H9 (cell line): ENCODE results near the gene ATP8A1. TPM values are rescaled to one million over a fixed set of nuclear protein-coding genes. Genes with fewer than 3 reads are reported as not detected.

ENCODE experiments used
- DNase-seq: peaks from one replicate; pipeline ENCODE4 v3.0.0-alpha.2; 2017
- H2AFZ ChIP-seq: one replicate; pipeline ENCODE4 v1.6.1; 2013; ENCODE audit warnings: mild to moderate bottlenecking, low read length, control low read depth, moderate library complexity
- H2AK5ac ChIP-seq: 2 replicates; pipeline ENCODE4 v1.6.1; 2013; ENCODE audit warnings: low read length, control low read depth, mixed read lengths; ENCODE audit not compliant: insufficient read length
- H2BK120ac ChIP-seq: one replicate; pipeline ENCODE4 v1.6.1; 2013; ENCODE audit warnings: low read depth, mild to moderate bottlenecking, low read length, control low read depth, inconsistent platforms; ENCODE audit not compliant: poor library complexity, severe bottlenecking
- H2BK12ac ChIP-seq: 2 replicates; pipeline ENCODE4 v1.6.1; 2013; ENCODE audit warnings: low read length, control low read depth, mixed read lengths, low read depth; ENCODE audit not compliant: insufficient read length
- H2BK15ac ChIP-seq: 2 replicates; pipeline ENCODE4 v1.6.1; 2013; ENCODE audit warnings: low read depth, low read length, control low read depth
- H2BK20ac ChIP-seq: one replicate; pipeline ENCODE4 v1.6.1; 2013; ENCODE audit warnings: low read depth, mild to moderate bottlenecking, low read length, control low read depth, inconsistent platforms; ENCODE audit not compliant: poor library complexity, severe bottlenecking
- H2BK5ac ChIP-seq: 2 replicates; pipeline ENCODE4 v1.6.1; 2013; ENCODE audit warnings: low read length, control low read depth, mixed read lengths; ENCODE audit not compliant: insufficient read length
- H3K14ac ChIP-seq: 2 replicates; pipeline ENCODE4 v1.6.1; 2013; ENCODE audit warnings: low read length, control low read depth; ENCODE audit not compliant: insufficient read depth
- H3K18ac ChIP-seq: 2 replicates; pipeline ENCODE4 v1.6.1; 2013; ENCODE audit warnings: low read depth, mild to moderate bottlenecking, mixed read lengths, low read length, control low read depth; ENCODE audit not compliant: insufficient read length
- H3K23ac ChIP-seq: 2 replicates; pipeline ENCODE4 v1.6.1; 2013; ENCODE audit warnings: low read length, control low read depth, mixed read lengths, low read depth; ENCODE audit not compliant: insufficient read length
- H3K23me2 ChIP-seq: 2 replicates; pipeline ENCODE4 v1.6.1; 2013; ENCODE audit warnings: low read depth, mild to moderate bottlenecking, mixed read lengths, low read length, control low read depth; ENCODE audit not compliant: insufficient read length, poor library complexity, severe bottlenecking
- H3K27ac ChIP-seq: 2 replicates; pipeline ENCODE4 v1.5.1; 2013; ENCODE audit warnings: low read length, control low read depth, mixed read lengths, low read depth; ENCODE audit not compliant: insufficient read length
- H3K27me3 ChIP-seq: 2 replicates; pipeline ENCODE4 v1.6.1; 2013; ENCODE audit warnings: low read length, control low read depth, inconsistent platforms; ENCODE audit not compliant: insufficient read depth
- H3K4ac ChIP-seq: 2 replicates; pipeline ENCODE4 v1.6.1; 2013; ENCODE audit warnings: low read depth, mild to moderate bottlenecking, control low read depth, inconsistent platforms, low read length, moderate library complexity
- H3K4me1 ChIP-seq: 2 replicates; pipeline ENCODE4 v1.6.1; 2013; ENCODE audit warnings: low read length, control low read depth, inconsistent platforms; ENCODE audit not compliant: insufficient read depth
- H3K4me2 ChIP-seq: 2 replicates; pipeline ENCODE4 v1.6.1; 2013; ENCODE audit warnings: low read length, control low read depth, mixed read lengths; ENCODE audit not compliant: insufficient read length, insufficient read depth
- H3K56ac ChIP-seq: 2 replicates; pipeline ENCODE4 v1.6.1; 2013; ENCODE audit warnings: low read depth, mild to moderate bottlenecking, mixed read lengths, low read length, control low read depth; ENCODE audit not compliant: insufficient read length
- H3K79me1 ChIP-seq: 2 replicates; pipeline ENCODE4 v1.6.1; 2013; ENCODE audit warnings: low read depth, mild to moderate bottlenecking, moderate library complexity, low read length, control low read depth, inconsistent platforms; ENCODE audit not compliant: insufficient read depth, poor library complexity, severe bottlenecking
- H3K79me2 ChIP-seq: 2 replicates; pipeline ENCODE4 v1.6.1; 2013; ENCODE audit warnings: low read length, control low read depth, inconsistent platforms; ENCODE audit not compliant: insufficient read depth
- H3K9ac ChIP-seq: 2 replicates; pipeline ENCODE4 v1.6.1; 2013; ENCODE audit warnings: low read length, control low read depth, mixed read lengths; ENCODE audit not compliant: insufficient read length; ENCODE audit errors: extremely low read depth
- H3K9me3 ChIP-seq: one replicate; pipeline ENCODE4 v1.6.1; 2013; ENCODE audit warnings: low read depth, low read length, inconsistent platforms; ENCODE audit not compliant: control insufficient read depth
- H3T11ph ChIP-seq: one replicate; pipeline ENCODE4 v1.6.1; 2013; ENCODE audit warnings: mild to moderate bottlenecking, low read length, control low read depth, inconsistent platforms
- H4K20me1 ChIP-seq: one replicate; pipeline ENCODE4 v1.6.1; 2013; ENCODE audit not compliant: control insufficient read depth, insufficient read length, insufficient read depth
- H4K5ac ChIP-seq: 2 replicates; pipeline ENCODE4 v1.6.1; 2013; ENCODE audit warnings: low read depth, mild to moderate bottlenecking, mixed read lengths, low read length, control low read depth; ENCODE audit not compliant: insufficient read length
- H4K8ac ChIP-seq: replicated peaks from 2 replicates; pipeline ENCODE4 v1.6.1; 2013; ENCODE audit warnings: low read length, control low read depth, mixed read lengths, low read depth; ENCODE audit not compliant: insufficient read length
- H4K91ac ChIP-seq: 2 replicates; pipeline ENCODE4 v1.6.1; 2013; ENCODE audit warnings: low read depth, mild to moderate bottlenecking, moderate library complexity, mixed read lengths, low read length, control low read depth; ENCODE audit not compliant: insufficient read length
- H3K27ac Mint-ChIP-seq, 3 experiments: 2 replicates in 2 of 3; 3 replicates in 1 of 3; pipeline ENCODE4 v1.8.0; 2020 to 2021; ENCODE audit warnings: mixed read lengths in 3 of 3, mild to moderate bottlenecking in 1 of 3, moderate library complexity in 1 of 3
- H3K27me3 Mint-ChIP-seq: 2 replicates; pipeline ENCODE4 v1.8.0; 2021; ENCODE audit warnings: low read depth, mild to moderate bottlenecking, moderate library complexity, mixed read lengths
- H3K36me3 Mint-ChIP-seq, 3 experiments: 2 replicates in 2 of 3; 3 replicates in 1 of 3; pipeline ENCODE4 v1.8.0; 2020 to 2021; ENCODE audit warnings: low read depth in 3 of 3, mixed read lengths in 3 of 3; ENCODE audit not compliant: insufficient read depth in 1 of 3
- H3K4me1 Mint-ChIP-seq, 2 experiments: 2 replicates each; pipeline ENCODE4 v1.8.0; 2020; ENCODE audit warnings: mixed read lengths in 2 of 2
- H3K4me3 Mint-ChIP-seq, 2 experiments: 2 replicates in 1 of 2; 3 replicates in 1 of 2; pipeline ENCODE4 v1.8.0; 2020 to 2021; ENCODE audit warnings: mild to moderate bottlenecking in 2 of 2, mixed read lengths in 2 of 2, moderate library complexity in 1 of 2
- H3K9me3 Mint-ChIP-seq, 2 experiments: 2 replicates in 1 of 2; 3 replicates in 1 of 2; pipeline ENCODE4 v1.8.0; 2020; ENCODE audit warnings: mild to moderate bottlenecking in 2 of 2, mixed read lengths in 2 of 2, moderate library complexity in 1 of 2
- WGBS: extraction: QIAGEN DNeasy Blood & Tissue Kit; methylation state at CpG from one replicate; pipeline ENCODE4 v1.1.7; 2013; ENCODE audit warnings: missing lambda C conversion rate, low lambda C conversion rate, mixed read lengths; ENCODE audit not compliant: insufficient read length; ENCODE audit errors: extremely low coverage; 5-methylcytosine and 5-hydroxymethylcytosine counted together
- total RNA-seq: library from RNA; stranded (reverse); gene quantifications from 2 replicates; pipeline ENCODE4 v1.2.1, GENCODE V29; 2021
- TF ChIP-seq, protein P1 (sequence below): fragments of 200-600 bp; sonication (generic); conservative IDR thresholded peaks from 3 replicates; pipeline ENCODE4 v1.8.0; 2021; ENCODE audit warnings: antibody characterized with exemption, mild to moderate bottlenecking

Gene ATP8A1
- total RNA-seq, 1 experiment from 2014 or later = 5.1 TPM

- Histone ChIP-seq H2AFZ (no peak overlapping the region), H3K79me2 (no peaks in the 10 kb centered on the region), H3K23ac (no peak overlapping the region), H3K18ac (no peak overlapping the region), H4K91ac (no peak overlapping the region), H3K9ac (no peak overlapping the region), H2BK5ac (no peak overlapping the region), H3K56ac (no peak overlapping the region), H4K8ac (no peak overlapping the region), H3T11ph (no peak overlapping the region), H3K14ac (no peak overlapping the region), H3K4me2 (no peak overlapping the region), H3K4me1 (no peaks in the 10 kb centered on the region), H3K79me1 (no peaks in the 10 kb centered on the region), H3K27me3 (peaks cover 6% of the 10 kb centered on the region; the same call in 1 of the 2 replicates), H3K9me3 (no peaks in the 10 kb centered on the region), H2BK20ac (no peak overlapping the region), H4K20me1 (no peaks in the 10 kb centered on the region), H3K27ac (no peak overlapping the region), H3K23me2 (no peaks in the 10 kb centered on the region), H2AK5ac (no peak overlapping the region), H4K5ac (no peak overlapping the region), H2BK120ac (no peak overlapping the region), H2BK15ac (no peak overlapping the region), H2BK12ac (no peak overlapping the region), H3K4ac (no peak overlapping the region)
- peaks cover 26 to 34% of the 10 kb centered on the region in 2 experiments for H3K4me1 Mint-ChIP-seq
- H3K4me3 Mint-ChIP-seq = peak overlapping the region in 1 of 2 experiments; percentile 6; a peak in 2 of 5 replicates
- WGBS = no CpG with 5 or more reads among the region's 10 CpGs
- no peaks in the 10 kb centered on the region for H3K9me3 Mint-ChIP-seq
- peaks cover 60% of the 10 kb centered on the region for H3K27me3 Mint-ChIP-seq
- DNase-seq = no peak
- no peak overlapping the region for H3K27ac Mint-ChIP-seq
- TF ChIP-seq, protein P1, sequence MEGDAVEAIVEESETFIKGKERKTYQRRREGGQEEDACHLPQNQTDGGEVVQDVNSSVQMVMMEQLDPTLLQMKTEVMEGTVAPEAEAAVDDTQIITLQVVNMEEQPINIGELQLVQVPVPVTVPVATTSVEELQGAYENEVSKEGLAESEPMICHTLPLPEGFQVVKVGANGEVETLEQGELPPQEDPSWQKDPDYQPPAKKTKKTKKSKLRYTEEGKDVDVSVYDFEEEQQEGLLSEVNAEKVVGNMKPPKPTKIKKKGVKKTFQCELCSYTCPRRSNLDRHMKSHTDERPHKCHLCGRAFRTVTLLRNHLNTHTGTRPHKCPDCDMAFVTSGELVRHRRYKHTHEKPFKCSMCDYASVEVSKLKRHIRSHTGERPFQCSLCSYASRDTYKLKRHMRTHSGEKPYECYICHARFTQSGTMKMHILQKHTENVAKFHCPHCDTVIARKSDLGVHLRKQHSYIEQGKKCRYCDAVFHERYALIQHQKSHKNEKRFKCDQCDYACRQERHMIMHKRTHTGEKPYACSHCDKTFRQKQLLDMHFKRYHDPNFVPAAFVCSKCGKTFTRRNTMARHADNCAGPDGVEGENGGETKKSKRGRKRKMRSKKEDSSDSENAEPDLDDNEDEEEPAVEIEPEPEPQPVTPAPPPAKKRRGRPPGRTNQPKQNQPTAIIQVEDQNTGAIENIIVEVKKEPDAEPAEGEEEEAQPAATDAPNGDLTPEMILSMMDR = no peak
- no peaks in the 10 kb centered on the region for H3K36me3 Mint-ChIP-seq
These were observed 266.1 kb downstream of the ATP8A1 start for GRCh38 chr4:42390622-42391354.
